Activated naive CD8-positive, alpha-beta T cell treated with anti-CD3 and anti-CD28 coated beads, Interleukin-2, amount 50 U/mL, for 16 hours (primary cell): ENCODE data around the gene SULT2B1.
A peak's percentile ranks its signal among the peaks of the same experiment; 100 is the strongest.

Source experiments
- DNase-seq: peaks from one replicate; pipeline ENCODE4 v3.0.0-alpha.2; 2020; ENCODE audit warnings: low read depth, low spot score

SULT2B1 gene

GRCh38 chr19:48634424-48635262, 82.7 kb downstream of the SULT2B1 start:
- peak; percentile 86 for DNase-seq

GRCh38 chr19:48635263-48635965, 83.4 kb downstream of the SULT2B1 start:
- no peak for DNase-seq

- no peak for DNase-seq
These were observed 84.2 kb downstream of the SULT2B1 start for GRCh38 chr19:48635966-48636858.

GRCh38 chr19:48636859-48637448, 85.0 kb downstream of the SULT2B1 start, which contains the start of gene DBP:
Gene DBP, minus strand, starts transcription at chr19:48637379. Its CDS starts 385 bp downstream, at chr19:48636994.
- DNase-seq: no peak

- DNase-seq: peak; percentile 100
These were observed 85.5 kb downstream of the SULT2B1 start for GRCh38 chr19:48637449-48637947.

- peak; percentile 58 for DNase-seq
These were observed 86.2 kb downstream of the SULT2B1 start for GRCh38 chr19:48637948-48638830.

DNA sequence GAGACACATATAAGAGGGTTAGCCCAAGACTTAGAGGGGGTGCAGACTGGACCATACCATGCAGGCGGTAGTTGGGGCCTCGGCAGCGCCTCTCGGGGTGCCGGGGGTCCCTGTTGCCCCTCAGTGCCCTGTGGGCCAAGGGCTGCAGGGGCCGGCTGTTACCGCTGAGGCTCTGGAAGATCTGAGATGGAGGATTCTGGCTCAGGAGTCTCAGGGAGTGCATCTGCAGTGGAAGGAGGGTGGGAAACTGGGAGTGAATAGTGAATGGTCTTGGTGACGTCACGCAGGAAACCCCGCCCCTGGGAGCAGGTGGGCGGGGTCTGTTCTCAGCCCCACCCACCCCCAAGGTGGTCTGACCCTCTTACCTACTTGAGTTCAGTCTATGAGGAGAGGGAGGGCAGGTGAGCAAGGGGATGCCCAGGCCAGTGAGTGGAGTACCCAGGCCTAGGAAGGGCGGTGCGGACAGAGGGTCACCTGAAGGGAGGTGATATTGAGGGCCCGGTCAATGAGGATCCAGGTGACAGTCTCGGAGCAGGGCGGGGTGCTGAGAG, 86.9 kb downstream of the SULT2B1 start:
- DNase-seq: no peak

GRCh38 chr19:48639483-48640375, 87.8 kb downstream of the SULT2B1 start:
- DNase-seq: no peak

GRCh38 chr19:48641850-48642249, 89.9 kb downstream of the SULT2B1 start:
- no peak for DNase-seq

DNA sequence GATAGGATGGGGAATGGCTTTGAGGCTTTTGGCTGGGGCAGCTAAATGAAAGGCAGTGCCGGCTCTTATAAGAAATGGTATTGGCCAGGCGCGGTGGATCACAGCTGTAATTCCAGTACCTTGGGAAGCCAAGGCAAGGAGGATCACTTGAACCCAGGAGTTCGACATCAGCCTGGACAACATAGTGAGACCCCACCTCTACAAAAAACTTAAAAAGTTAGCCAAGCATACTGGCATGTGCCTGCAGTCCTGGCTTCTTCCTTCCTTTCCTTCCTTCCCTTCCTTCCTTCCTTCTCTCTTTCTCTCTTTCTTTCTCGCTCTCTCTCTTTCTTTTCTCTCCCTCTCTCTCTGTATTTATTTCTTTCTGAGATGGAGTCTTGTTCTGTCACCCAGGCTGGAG, 90.9 kb downstream of the SULT2B1 start:
- no peak for DNase-seq

DNA sequence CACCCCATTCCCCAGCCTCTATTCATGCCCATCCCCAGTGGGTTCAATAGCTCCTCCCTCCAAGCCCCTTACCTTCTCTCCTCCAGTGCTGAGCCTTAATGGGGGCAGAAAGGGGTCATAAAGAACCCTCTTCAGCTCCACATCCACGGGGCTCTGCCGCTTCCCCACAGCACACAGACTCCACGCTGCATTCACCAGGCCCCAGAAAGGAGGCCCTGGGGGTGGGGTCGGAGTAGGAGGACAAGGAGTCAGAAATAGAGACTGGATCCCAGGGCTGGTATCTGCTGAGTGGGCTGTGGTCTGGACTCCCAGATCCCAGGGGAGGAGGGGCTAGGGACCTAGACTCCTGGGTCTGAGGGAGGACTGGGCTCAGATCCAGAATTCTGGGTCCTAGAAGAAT, 92.4 kb downstream of the SULT2B1 start:
- no peak for DNase-seq

- peak; percentile 39 for DNase-seq
These were observed 93.1 kb downstream of the SULT2B1 start for GRCh38 chr19:48644839-48645619.

- no peak for DNase-seq
These were observed 93.6 kb downstream of the SULT2B1 start for GRCh38 chr19:48645620-48646000.

DNA sequence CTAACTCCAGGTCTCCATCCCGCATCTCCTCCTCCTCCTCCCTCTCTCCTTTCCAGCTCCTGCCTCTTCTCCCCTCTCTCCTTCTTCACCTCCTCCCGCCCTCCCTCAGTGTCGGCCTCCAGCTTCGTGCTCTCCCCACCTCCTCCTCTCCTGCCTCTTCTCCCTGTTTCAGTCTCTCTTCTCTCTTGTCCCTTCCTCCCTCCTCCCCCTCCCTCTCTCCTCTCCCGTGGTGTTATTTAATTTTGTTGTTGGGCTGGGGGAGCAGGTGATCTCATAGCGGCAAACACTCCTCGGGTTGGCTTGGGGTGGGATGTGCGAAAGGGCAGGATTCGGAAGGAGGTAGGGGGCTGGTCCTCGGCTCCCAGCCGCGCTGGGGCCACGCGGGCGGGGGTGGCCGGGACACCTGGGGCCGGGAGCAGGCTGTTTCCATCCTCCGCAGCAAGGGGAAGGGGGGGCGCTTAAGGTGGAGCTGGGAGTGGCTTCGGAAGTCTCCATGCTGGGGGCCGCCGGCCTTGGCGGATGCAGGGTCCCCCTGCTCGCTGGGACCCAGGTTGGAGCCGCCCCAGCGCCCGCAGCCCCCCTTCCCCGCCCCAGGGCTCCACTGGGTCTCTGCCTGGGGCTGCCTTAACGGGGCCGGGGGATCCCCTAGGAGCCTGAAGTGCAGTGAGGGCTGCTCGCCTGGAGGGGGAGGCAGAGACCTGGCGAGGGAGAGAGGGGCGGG, 94.2 kb downstream of the SULT2B1 start, which contains the start of gene CA11:
TSS of gene CA11 (minus strand) at position 187 of the 721 bp plus-strand sequence. CDS start 555 bp downstream, outside the sequence.
- DNase-seq: peak; percentile 77

- DNase-seq: no peak
These were observed 94.8 kb downstream of the SULT2B1 start for GRCh38 chr19:48646722-48647216.

GRCh38 chr19:48648134-48648533, 96.2 kb downstream of the SULT2B1 start:
- DNase-seq: no peak
